CD4-positive, alpha-beta T cell (primary cell): Measurements from ENCODE around the gene FBXL20. TPM values are rescaled to one million over a fixed set of nuclear protein-coding genes. Genes with fewer than 3 reads are reported as not detected.

Source experiments
- ATAC-seq: fragments of 200-7000 bp; cut with Tn5 transposase; one replicate; pipeline ENCODE4 v1.10.0; 2022; ENCODE audit warnings: mild to moderate bottlenecking; ENCODE audit not compliant: poor library complexity
- CTCF ChIA-PET: fragments of 350-600 bp; sonication (Branson Sonifier 250); formaldehyde crosslinking; loops from one replicate; lab custom pipeline; 2021; ENCODE audit warnings: antibody characterized with exemption, inconsistent platforms; lab: Charles Lee
- POLR2A ChIA-PET: fragments of 350-600 bp; sonication (Branson Sonifier 250); formaldehyde crosslinking; loops from one replicate; lab custom pipeline; 2021; ENCODE audit warnings: antibody characterized with exemption, inconsistent platforms; lab: Charles Lee
- DNase-seq, 14 experiments: peaks; one replicate each; pipeline ENCODE4 v3.0.0-alpha.2; 2013 to 2020; ENCODE audit warnings: mixed read lengths in 2 of 14
- H3K27ac ChIP-seq, 2 donors: one replicate each; pipeline versions ENCODE4 v1.5.1 to v1.7.0; 2013; ENCODE audit warnings: low read length in 2 of 2, low read depth in 1 of 2, mild to moderate bottlenecking in 1 of 2
- H3K27me3 ChIP-seq, 2 experiments: 1 replicate in 1 of 2; 2 replicates in 1 of 2; pipeline versions ENCODE4 v1.6.1 to v1.7.0; 2013; ENCODE audit warnings: low read length in 2 of 2, control low read depth in 1 of 2, mild to moderate bottlenecking in 1 of 2, moderate library complexity in 1 of 2; ENCODE audit not compliant: insufficient read depth in 2 of 2, control insufficient read depth in 1 of 2
- H3K36me3 ChIP-seq: one replicate; pipeline ENCODE4 v1.6.1; 2013; ENCODE audit warnings: low read length, control low read depth; ENCODE audit not compliant: insufficient read depth
- H3K4me1 ChIP-seq: one replicate; pipeline ENCODE4 v1.6.1; 2013; ENCODE audit warnings: low read length, control low read depth; ENCODE audit not compliant: insufficient read depth
- H3K4me3 ChIP-seq: one replicate; pipeline ENCODE4 v1.5.1; 2013; ENCODE audit warnings: mild to moderate bottlenecking, low read length, moderate library complexity
- H3K9me3 ChIP-seq, 2 experiments: 1 replicate in 1 of 2; 2 replicates in 1 of 2; pipeline versions ENCODE4 v1.6.1 to v1.7.0; 2013; ENCODE audit warnings: low read length in 2 of 2, mild to moderate bottlenecking in 2 of 2, control low read depth in 1 of 2, moderate library complexity in 1 of 2; ENCODE audit not compliant: control insufficient read depth in 1 of 2, insufficient read depth in 1 of 2
- H3K27ac Mint-ChIP-seq: one replicate; pipeline ENCODE4 v1.8.0; 2020; ENCODE audit warnings: mixed read lengths
- H3K27me3 Mint-ChIP-seq: one replicate; pipeline ENCODE4 v1.8.0; 2021; ENCODE audit warnings: mixed read lengths
- H3K36me3 Mint-ChIP-seq: one replicate; pipeline ENCODE4 v1.8.0; 2021; ENCODE audit warnings: low read depth, mixed read lengths
- H3K4me1 Mint-ChIP-seq: one replicate; pipeline ENCODE4 v1.8.0; 2021; ENCODE audit warnings: low read depth, mixed read lengths
- H3K4me3 Mint-ChIP-seq: one replicate; pipeline ENCODE4 v1.8.0; 2020; ENCODE audit warnings: mild to moderate bottlenecking, mixed read lengths
- H3K9me3 Mint-ChIP-seq: one replicate; pipeline ENCODE4 v1.8.0; 2020; ENCODE audit warnings: mixed read lengths
- intact Hi-C, 2 experiments: fragments of 100-400 bp; cut with DNase I in 1 of 2; cut with micrococcal nuclease in 1 of 2; formaldehyde crosslinking; loops; one replicate each; pipeline versions ENCODE4 v1.15.1 to v1.9.0; 2023 to 2025; cut with DNase I, micrococcal nuclease
- total RNA-seq, 174 experiments: library from RNA in 2 of 174; stranded (reverse) in 2 of 174; gene quantifications; one replicate each; pipeline ENCODE4 v1.2.3 and lab custom pipeline; 2021 to 2026
- TF ChIP-seq, protein P1 (sequence below): fragments of 200-600 bp; IDR thresholded peaks from one replicate; pipeline ENCODE4 v1.8.0; 2022; ENCODE audit warnings: antibody characterized with exemption, mild to moderate bottlenecking

Gene FBXL20
- total RNA-seq, 2 experiments from 2014 or later: 16.7 to 17.1 TPM

DNA sequence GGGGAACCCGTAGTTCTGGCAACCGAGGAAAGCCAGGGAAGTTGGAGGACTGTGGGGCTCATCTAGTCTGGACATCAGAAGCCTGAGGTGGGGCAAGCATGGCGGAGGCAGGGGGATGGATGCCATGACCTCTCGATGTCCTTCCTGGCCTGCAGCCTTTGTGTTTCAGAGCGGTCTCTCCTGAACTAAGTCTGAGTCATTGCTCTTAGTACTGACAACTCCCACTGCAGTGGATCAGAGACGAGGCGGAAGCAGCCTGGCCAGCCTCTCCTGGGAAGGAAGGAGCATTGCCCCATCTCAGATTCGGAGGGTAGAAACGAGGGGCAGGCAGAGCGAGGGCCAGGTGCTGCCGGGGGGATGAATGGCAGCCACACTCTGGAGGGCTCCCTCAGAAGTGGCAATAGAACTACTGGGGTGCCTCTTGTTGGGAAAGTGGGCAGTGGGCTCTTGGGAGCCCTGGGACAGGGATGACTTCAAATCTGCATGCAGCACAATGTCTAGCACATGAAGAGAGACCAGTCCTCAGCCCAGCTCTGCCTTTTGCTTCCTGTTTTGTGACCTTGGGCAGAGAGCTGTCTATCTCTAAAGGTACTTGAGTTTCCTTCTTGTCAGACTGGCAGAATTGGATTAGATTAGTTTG, 172.0 kb downstream of the FBXL20 start:
- no peak overlapping the region for H3K27ac Mint-ChIP-seq
- peaks cover 32% of the 10 kb centered on the region for H3K4me1 ChIP-seq
- no peak overlapping the region for H3K27ac ChIP-seq
- ChIA-PET POLR2A (no interaction called here), CTCF (interaction anchor here (0.9 kb wide), 1 partner anchor 65 kb away, joined by 3 read pairs; no protein-coding TSS in a partner anchor)
- intact Hi-C loops: no loop called here
- DNase-seq (no peak), ATAC-seq (no peak)
- H3K9me3 Mint-ChIP-seq: no peaks in the 10 kb centered on the region
- peaks cover 0 to 7% of the 10 kb centered on the region in 2 experiments for H3K9me3 ChIP-seq
- H3K4me1 Mint-ChIP-seq: peaks cover 16% of the 10 kb centered on the region
- peaks cover 40 to 45% of the 10 kb centered on the region in 2 experiments for H3K27me3 ChIP-seq
- H3K27me3 Mint-ChIP-seq: peaks cover 52% of the 10 kb centered on the region
- H3K4me3 Mint-ChIP-seq: no peak overlapping the region
- no peaks in the 10 kb centered on the region for H3K36me3 Mint-ChIP-seq
- H3K36me3 ChIP-seq: no peaks in the 10 kb centered on the region
- H3K4me3 ChIP-seq: no peak overlapping the region
- TF ChIP-seq, protein P1, sequence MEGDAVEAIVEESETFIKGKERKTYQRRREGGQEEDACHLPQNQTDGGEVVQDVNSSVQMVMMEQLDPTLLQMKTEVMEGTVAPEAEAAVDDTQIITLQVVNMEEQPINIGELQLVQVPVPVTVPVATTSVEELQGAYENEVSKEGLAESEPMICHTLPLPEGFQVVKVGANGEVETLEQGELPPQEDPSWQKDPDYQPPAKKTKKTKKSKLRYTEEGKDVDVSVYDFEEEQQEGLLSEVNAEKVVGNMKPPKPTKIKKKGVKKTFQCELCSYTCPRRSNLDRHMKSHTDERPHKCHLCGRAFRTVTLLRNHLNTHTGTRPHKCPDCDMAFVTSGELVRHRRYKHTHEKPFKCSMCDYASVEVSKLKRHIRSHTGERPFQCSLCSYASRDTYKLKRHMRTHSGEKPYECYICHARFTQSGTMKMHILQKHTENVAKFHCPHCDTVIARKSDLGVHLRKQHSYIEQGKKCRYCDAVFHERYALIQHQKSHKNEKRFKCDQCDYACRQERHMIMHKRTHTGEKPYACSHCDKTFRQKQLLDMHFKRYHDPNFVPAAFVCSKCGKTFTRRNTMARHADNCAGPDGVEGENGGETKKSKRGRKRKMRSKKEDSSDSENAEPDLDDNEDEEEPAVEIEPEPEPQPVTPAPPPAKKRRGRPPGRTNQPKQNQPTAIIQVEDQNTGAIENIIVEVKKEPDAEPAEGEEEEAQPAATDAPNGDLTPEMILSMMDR: no peak

DNA sequence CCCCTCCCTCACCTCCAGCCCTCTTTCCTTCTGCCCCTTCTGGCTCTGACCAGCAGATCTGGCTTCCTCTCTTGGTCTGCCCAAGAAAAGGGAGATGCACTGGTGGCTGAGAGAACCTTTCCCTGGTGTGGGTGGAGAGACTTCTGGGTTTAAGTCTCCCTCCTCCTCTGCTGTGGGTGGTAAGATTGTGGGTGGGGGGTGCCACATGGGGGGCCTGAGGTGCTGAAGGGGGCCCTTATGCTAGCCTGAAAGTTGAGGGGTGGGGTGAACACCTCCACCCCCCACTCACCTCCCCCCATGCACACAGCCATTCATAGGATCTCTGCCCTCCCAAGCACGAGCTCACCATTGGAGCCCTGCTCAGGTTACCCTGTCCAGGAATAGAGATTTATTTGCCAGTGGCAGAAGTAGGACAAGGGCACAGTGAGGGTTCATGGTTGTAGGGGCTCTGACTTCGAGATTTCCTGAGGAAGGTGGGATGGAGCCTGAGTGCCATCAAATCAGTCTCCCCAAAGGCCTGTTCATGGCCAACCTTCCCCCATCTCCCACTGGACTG, 174.0 kb downstream of the FBXL20 start:
- Histone ChIP-seq H3K27me3 (peaks cover 48 to 57% of the 10 kb centered on the region in 2 experiments), H3K4me1 (peaks cover 32% of the 10 kb centered on the region), H3K9me3 (peaks cover 0 to 7% of the 10 kb centered on the region in 2 experiments), H3K36me3 (no peaks in the 10 kb centered on the region), H3K4me3 (no peak overlapping the region), H3K27ac (no peak overlapping the region)
- TF ChIP-seq, protein P1: no peak
- no peaks in the 10 kb centered on the region for H3K9me3 Mint-ChIP-seq
- DNase-seq: no peak
- ChIA-PET POLR2A (no interaction called here), CTCF (interaction anchor here (1.5 kb wide), 1 partner anchor 12 kb away, joined by 4 read pairs; no protein-coding TSS in a partner anchor)
- no peak for ATAC-seq
- no peaks in the 10 kb centered on the region for H3K36me3 Mint-ChIP-seq
- H3K4me3 Mint-ChIP-seq: no peak overlapping the region
- peaks cover 69% of the 10 kb centered on the region for H3K27me3 Mint-ChIP-seq
- H3K27ac Mint-ChIP-seq: no peak overlapping the region
- intact Hi-C loops: no loop called here
- peaks cover 16% of the 10 kb centered on the region for H3K4me1 Mint-ChIP-seq

DNA sequence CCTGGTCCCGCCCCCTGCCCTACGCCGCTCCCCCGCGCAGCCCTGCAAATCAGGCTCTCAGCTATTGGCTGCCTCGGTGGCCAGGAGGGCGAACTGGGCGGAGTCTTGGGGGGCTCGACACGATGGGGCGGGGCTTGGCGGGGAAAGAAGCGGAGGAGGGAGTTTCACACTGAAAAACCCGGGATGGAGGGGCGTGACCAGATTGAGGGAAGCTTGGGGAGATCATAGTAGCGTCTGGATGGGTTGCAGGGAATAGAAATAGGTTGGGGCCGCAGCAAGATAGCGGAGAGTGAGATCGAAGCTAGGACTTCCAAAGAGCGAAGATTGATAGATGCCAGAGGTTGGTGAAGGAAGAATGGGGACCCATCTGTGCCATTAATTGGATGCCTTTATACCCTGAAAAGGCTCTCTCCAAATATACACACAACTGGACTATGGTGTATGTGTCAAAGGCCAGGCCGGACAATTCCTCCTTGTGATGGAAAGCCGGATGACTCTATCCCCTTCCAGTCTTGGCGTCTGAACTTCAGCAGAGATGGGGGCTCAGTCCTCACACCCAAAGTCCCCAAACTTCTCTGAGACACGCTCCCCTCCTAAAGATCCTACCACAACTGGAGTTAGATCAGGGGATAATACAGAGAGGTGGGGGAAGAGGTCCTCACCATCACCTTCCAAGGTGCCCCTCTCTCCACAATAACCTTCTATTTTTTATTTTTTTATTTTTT, 175.3 kb downstream of the FBXL20 start:
- no peak overlapping the region for H3K27ac ChIP-seq
- ATAC-seq: peak; percentile 46
- TF ChIP-seq, protein P1: no peak
- peak overlapping the region; percentile 19 for H3K4me3 ChIP-seq
- peaks cover 0 to 3% of the 10 kb centered on the region in 2 experiments for H3K9me3 ChIP-seq
- intact Hi-C loops: no loop called here
- peak in 9 of 14 experiments; percentile 17 to 58 (median 40) for DNase-seq
- H3K4me1 ChIP-seq: peaks cover 21% of the 10 kb centered on the region
- ChIA-PET POLR2A (interaction anchor here (0.8 to 0.9 kb wide), 2 partner anchors 12 to 26 kb away, joined by 3 to 6 read pairs; partner anchors contain the start of gene RPL19), CTCF (interaction anchor here (1.7 kb wide), 1 partner anchor 19 kb away, joined by 4 read pairs; no protein-coding TSS in a partner anchor)
- Mint-ChIP-seq H3K27ac (no peak overlapping the region), H3K4me3 (peak overlapping the region; percentile 86), H3K36me3 (no peaks in the 10 kb centered on the region), H3K9me3 (no peaks in the 10 kb centered on the region), H3K27me3 (peaks cover 62% of the 10 kb centered on the region), H3K4me1 (peaks cover 5% of the 10 kb centered on the region)
- H3K36me3 ChIP-seq: no peaks in the 10 kb centered on the region
- H3K27me3 ChIP-seq: peaks cover 48 to 54% of the 10 kb centered on the region in 2 experiments
